NCI-H2029 (cell line): ENCODE measurements around the gene AFDN.

Source experiments
- DNase-seq: peaks from one replicate; lab custom pipeline; 2025; lab: John Stamatoyannopoulos, UW

AFDN gene

DNA sequence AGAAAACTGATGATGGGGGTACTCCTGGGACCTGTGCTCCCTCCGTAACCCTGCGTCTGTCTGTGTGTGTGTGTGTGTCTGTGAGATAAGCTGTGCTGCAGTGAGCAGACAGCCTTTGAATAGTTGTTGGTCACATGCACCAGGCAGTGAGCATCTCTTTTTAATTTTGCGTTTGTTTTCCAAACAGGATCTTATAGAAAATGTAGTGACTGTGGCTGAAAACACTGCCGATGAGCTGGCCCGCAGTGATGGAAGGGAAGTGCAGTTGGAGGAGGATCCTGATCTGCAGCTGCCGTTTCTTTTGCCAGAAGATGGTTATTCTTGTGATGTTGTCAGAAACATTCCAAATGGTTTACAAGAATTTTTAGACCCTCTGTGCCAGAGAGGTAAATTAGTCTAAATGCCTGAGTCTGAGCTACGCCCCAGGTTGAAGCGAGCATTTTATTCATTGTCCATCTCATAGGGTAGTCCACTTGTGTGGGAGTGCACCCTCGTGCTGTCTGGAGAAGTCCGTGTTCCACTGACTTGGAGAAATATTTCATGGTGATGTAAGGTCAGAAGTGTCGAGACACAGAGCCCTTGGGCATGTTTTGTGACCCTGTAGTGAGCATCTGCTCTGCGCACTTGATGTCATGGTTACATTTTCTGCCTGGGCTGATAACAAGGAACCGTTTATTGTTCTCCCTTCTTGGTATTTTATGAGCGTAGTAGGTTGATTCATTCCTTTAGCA lies 92.0 kb downstream of the AFDN start:
- no peak for DNase-seq

DNA sequence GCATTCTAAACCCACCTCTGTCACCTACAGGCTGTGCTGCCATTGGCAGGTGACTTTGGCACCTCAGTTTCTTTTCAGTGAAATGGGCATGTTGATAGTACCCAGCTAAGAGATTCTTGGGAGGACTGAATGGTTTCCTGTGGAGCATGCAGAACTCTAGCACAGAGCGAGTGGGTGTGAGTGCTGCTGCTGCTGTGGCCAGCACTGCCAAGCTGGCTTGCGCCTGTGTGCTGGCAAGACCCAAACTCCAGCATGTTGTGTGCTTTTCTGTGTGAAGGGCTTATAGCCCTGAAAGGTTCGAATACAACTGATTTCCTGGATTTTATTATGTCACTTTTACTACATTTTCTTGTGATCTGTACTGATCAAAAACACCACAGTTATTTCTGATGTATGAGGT lies 92.6 kb downstream of the AFDN start:
- DNase-seq, result no peak

DNA sequence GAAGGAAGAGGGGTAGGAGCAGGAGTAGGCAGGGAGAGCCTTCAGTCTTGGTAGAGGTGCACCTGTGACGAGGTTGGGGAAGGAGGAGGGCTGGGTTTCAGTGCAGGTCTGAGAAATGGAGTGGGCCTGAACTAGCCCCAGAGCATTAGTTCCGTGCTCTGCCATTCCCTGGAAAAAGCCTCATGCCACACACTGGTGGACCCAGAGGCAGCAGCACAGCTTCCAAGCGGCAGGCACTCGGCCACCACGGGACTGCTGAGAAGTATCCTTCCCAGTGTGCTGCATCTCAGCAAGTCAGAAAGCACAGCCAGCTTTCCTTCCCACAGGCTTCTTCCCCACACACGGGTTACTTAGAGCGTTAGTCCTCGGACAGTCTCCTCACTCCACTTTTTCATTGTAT lies 93.5 kb downstream of the AFDN start:
- DNase-seq, result no peak

DNA sequence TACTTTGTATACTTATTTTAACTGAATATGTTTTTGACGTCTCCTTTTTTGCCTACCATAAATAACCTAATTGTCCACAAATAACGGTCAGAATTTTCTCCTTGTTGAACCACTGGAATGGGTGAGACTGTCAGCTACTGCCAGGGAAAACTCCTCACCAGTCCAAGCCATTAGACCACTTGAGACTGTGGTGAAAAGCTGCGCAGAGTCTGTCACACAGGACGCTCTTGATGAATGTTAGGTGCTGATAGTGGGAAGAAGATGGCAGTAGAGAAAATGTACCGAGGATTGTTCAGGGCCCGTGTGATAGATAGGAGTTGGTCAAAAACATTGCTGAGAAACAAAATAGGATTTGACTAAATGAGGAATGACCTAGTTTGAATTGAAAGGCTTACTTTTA lies 95.1 kb downstream of the AFDN start:
- DNase-seq, result no peak

DNA sequence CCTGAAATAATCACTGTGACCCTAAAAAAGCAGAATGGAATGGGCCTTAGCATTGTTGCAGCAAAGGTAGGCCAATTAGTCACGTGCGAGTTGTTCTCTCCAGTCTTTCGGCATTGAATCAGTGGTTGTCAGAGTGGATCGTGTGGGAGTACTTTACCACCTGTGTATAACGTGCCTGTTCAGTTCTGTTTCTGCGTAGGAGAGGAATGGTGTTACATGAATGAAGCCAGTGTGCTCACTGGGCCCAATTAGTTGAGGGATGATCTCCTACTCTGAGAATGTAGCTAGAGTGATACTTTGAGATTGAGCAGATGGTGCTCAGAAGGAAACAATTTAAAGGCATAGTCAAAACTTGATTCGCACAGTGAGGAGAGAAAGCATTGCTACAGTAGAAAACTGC lies 98.3 kb downstream of the AFDN start:
- no peak for DNase-seq

DNA sequence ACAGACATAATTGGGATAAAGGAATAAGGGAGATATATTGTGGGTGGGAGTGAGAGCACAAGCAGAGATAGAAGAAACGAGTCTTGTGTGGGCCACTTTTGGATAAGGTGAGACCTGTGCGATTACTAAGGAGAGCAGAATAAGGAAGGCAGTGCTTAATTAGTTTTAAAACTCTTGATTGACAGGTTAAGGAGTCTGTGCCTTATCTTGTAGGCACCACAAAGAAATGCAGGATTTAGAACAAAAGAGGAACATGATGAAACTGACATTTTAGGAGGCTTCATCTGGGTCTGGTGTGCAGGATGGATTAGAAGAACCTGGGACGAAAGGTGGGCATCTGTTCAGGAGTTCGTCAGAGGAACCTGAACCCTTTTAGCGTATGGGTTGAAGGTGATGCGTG lies 100.5 kb downstream of the AFDN start:
- no peak for DNase-seq

DNA sequence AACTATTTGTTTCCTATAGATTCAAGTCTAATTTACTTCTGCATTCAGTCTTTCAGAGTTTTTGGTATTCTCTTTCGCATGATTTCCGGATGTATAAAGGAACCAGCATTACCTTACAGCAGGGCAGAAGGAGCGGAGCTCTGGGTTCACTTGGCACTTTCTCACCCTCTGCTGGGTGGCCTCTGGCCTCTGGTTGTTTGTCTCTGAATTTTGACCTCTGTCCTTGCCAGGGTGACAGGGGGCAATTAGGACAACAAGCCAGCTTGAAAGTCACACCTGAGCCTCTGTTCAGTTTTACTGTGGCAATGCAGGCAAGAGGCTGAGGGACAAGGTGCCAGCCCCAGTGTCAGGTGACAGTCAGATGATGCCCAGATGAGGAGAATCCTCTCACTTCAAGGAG lies 101.4 kb downstream of the AFDN start:
- DNase-seq, result no peak

DNA sequence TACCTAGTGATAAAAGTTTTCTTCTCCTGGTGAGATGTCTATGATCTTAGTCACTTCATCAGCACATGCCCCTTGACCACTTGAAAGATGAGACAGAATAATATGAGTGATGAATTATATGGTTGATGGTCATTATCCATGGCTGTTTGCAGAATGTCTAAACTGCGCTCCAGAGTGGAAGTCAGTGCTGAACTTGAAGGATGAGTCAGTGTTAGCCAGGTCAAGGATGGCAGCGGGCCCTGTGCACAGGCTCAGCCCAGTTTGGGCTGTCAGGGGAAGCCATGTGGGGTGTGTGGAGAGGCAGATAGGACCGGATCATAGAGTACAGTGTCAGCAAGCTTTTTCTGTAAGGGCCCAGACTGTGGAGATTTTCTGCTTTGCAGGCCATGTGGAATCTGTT lies 103.6 kb downstream of the AFDN start:
- DNase-seq, result no peak

DNA sequence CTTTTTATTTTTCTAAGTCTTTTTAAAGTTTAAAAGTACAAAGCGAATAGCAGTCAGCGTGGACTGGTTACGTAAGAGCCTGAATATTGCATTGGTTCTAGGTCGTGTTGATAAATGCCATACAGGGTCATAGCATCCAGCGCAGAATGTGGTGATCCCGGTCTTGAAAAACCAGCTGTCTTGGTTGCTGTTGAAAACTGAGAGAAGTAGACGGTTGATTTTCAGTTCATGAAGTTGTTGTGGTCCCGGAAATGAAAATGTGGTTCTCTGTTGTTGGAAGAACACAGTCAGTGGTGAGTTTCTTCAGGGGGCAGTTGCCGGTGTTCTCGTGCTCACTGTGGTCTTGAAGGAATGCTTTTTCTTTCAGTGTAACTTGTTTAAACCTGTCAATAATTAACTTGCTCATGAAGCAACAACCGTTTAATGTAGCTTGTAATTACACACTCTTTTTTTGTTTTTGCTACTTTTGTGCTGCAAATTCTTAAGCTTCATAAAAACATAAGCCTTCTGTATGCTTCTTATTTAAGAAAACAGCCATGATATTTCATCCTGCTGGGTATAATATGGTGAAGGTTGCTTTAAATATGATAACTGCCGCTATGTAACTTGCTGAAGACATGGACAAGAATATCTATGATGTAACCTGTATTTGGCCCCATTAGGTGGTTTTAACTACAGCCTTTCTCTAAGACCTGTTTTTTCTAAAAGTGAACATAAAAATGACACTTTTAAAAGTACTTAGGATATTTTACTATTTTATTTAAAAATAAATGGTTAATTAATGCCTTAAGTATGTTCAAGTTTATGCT lies 106.0 kb downstream of the AFDN start:
- DNase-seq, result no peak

DNA sequence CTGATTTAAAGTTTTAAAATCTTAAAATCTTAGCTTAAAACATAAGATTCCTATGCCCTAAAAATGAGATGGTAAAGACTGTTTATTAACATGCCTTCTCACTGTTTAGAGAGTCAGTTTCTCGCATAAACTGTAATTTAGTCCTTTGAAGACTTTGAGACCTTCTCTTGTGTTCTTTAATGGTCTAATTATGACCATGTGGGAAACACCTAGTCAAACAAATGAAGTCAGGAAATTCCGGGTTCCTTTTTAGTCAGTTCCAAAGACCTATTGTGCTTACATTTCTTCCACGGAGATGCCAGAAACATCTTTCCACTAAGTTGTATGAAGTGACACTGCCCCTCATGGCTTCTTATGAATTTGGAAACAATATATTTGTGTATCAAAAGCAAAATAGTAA lies 106.6 kb downstream of the AFDN start:
- no peak for DNase-seq

DNA sequence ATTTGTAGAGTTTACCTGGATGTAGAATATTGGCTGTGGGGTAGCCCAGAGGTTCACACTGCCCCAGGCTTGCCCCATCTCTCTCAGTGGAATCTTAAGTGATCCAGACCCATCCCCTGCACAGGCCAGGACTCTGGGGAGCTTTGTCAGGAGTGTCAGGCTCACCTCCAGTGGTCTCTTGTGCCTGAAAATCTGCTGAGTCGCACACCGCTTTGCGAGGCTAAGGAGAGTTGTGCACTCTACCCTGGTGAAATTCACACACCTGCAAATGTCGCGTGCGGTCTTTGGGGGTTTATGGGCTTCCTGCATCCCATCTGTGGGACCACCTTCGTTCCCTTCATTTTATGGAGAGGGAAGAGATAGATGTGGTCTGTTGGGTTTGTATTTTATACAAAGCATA lies 107.1 kb downstream of the AFDN start:
- no peak for DNase-seq

DNA sequence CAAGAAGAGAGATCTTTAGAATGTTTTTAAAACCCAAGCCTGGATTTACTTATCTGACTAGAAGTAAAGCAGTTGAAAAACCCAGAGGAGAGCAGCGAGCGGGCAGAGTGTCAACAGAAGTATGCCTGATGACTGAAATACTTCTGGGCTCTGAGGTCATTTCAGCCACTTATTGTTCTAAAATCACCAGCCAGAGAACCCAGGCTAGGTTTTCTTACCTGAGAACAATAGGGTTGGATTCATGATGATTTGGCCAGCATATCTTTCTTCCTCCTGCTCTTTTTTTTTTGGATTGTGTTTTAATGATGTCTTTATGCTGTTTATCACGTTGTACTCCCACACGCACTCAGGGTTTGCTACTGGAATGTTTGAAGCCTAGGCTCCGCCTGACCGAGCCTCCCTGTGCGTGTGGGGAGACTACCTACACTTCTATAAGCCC lies 107.7 kb downstream of the AFDN start:
- no peak for DNase-seq

DNA sequence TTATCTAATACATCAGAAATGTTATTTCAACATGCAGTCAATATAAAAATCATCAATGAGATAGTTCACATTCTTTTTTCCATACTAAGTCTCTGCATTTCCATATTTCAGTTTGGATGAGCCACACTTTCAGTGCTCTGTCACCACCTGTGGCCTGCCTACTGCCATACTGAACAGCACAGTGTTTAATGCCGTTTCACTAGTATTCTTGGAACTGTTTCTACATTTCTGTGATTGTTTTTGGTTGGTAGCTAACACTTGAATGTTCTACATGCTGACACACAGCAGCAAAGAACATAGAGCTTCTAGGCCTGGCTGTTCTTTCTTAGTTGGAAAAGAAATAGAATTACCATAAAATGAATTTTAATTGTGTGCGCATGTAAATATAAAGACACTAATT lies 109.3 kb downstream of the AFDN start:
- no peak for DNase-seq

DNA sequence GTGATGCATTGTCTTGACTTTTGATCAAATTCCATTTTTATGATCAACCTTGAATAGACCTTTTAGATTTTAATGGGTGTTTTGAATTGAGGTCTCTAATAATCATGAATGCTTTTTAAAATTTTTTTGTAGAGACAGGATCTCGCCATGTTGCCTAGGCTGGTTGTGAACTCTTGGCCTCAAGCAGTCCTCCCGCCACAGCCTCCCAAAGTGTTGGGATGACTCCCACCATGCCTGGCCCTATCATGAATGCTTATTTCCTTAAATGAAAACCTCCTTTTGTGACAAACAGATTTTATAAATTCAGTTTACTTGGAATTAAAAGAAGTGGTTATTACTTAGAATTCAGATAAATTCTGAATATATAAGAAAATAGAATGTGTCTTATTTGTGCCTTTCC lies 110.6 kb downstream of the AFDN start:
- DNase-seq, result no peak

DNA sequence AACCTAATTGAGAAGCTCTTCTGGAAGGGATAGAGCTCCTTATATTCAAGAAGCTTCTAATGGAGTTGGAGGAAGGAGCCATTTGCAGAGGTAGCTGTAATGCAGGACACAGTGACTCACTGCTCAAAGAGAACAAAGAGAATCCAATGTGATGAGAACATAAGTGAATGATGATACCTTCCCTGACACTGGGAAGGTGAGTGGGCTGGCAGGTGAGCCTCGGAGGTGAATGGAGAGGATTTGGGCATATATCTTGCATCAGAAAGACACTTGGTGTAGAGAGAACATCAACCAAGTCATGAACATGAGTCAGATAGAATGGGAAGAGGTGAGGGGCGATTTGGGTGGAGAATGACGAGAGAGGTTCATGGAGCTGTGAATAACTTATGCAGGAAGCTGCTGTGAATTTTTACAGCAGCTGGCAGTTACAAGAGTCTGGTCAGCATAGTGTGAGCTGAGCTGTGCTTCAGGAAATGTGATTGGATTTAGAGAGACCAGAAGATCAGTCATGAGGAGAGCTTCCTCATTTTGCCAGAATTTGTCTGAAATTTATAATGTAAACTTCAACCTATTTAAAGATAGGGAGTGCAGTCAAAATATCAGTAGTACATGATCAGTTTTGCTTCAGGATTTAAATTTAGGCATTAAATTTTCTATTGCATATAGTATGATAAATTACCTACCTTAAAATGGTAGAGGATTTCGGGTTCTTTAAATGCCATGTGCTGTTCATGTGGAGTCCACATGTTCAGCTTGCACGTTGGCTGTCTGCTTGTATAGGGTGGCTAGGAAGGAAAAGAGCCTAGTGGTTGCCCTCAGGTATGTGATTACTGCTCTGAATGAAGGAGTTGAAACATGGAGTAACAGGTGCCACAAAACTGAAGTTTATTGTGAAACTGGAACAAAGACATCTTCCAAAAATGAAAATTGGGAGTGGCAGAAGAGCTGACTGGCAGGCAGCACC lies 111.5 kb downstream of the AFDN start:
- peak; percentile 24 for DNase-seq

DNA sequence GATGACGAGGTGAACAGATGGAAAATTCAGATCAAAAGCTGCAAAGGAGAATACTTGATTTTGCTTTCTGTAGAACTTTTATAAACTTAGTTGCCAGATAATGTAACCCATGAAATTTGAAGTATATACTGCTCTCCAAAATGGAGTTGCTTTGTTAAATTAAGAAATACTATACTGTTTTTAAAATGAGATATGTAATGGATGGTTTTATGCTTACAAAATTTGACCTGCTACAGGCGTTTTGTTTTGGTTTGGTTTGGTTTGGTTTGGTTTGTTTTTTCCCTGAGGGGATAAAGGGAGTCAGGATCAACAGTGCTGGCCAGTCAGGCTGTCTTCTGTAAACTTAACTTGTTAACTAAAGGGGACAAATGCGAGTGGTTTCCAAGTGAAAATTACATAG lies 115.1 kb downstream of the AFDN start:
- no peak for DNase-seq

DNA sequence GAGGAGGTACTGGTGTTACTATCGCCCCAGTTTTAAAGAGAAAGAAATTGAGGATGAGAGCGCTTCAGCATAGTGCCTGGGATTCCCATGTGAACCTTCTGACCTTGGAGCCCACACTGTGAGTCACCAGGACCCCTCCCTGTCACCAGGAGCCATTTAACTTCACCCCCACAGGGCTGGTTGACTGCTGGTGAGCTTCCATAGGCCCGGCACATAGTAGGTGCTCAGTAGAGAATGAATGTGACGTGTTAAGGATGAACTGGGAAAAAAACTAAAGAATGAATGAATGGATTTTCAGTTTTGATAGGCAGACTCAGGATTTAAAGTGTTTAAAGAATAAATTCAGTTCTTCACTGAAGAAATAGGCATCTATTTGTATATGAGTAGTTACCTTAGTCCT lies 117.4 kb downstream of the AFDN start:
- no peak for DNase-seq

DNA sequence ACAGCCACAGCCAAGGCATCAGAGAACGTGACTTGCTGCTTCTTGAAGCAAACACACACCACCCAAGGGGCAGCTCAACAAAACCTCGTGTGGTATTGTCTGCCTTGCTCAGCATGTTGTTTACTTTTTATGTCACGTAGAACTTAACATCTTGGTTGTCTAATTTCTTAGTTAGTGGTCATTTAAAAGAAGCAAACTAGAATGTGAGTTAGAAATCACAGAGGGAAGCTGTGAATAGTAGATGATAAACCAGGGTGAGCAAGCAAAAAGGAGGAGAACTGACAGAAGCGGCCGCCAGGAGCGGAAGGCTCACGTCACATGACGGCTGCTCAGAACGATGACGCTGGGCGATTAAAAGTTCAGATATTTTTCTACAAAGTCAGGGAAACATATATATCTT lies 119.3 kb downstream of the AFDN start:
- no peak for DNase-seq

DNA sequence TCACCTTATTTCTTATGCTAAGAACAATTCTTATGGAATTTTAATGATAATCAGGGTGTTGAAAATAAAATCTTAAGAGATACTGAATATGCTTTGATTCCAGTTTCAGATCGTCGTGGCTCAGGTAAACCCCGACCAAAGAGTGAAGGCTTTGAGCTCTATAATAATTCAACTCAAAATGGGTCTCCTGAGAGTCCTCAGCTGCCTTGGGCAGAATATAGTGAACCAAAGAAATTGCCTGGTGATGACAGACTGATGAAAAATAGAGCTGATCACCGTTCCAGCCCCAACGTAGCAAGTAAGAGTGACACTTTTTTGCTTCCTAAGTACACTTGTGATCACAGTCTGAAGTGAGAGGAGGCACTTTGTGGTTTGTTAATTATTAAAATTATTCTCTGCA lies 119.9 kb downstream of the AFDN start:
- no peak for DNase-seq

DNA sequence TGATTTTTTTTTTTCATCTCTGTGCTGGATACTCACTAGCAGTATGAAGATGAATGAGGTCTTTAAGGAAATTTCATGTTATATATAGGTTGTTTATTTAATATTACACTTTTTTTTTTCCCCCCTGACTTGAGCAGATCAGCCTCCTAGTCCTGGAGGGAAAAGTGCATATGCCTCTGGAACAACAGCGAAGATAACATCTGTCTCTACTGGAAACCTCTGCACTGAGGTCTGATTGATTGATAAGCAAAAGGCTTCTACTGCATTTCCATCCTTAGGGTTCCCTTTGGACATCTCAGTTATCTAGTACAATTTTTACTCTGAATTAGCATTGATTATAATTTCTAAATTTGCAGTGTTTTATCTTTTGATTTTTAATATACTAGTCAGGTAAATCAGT lies 121.0 kb downstream of the AFDN start:
- DNase-seq, result no peak

DNA sequence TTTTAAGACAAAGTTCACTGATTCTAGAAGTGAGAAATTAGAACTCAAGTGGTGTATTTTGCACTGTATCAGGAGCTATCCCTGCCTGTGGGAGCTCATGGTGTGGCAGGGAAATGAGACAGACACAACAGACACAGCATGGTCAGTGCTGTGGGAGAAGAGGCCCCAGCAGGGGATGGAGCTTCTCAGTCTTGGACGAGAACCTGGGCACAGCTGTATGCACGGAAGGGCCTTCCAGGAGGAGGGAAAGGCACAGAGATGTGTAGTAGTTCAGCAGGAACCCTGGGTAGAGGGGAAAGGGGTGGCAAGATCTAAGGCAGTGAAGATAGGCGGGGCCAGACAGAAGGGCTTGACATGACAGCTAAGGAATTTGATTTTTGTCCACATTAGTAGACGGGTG lies 122.0 kb downstream of the AFDN start:
- DNase-seq, result no peak

DNA sequence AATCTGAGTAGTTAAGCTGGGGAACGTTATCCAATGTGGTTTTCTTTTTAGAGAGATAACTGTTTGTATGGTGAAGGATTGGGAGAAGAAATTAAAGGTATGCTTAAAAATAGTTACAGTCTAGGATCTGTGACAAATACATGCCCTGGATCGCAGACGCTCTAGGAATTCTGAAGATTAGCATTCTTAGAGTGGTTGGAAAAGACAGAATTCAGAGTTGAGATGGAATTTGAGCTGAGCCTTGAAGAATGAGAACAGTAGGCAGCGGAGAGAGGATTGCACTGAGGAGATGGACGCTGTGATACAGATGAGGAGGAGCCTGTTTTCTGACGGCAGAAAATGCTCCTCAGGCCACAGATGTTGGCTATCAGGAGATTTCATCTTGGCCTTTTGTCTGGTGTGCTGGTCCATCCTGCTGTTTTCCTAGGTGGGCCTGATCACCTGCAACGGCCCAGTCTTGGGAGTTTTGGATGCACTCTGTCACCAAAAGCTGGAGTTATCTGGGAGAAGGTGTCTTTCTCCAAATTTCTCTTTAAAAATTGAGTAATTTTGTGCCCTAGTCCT lies 122.5 kb downstream of the AFDN start:
- DNase-seq, result no peak
